SKM-1 (cell line): ENCODE measurements around the gene PRELID1.
A peak's percentile ranks its signal among the peaks of the same experiment; 100 is the strongest.
"Not testable (repeated sequence)": the region's sequence is repeated elsewhere in the genome, so short reads cannot be mapped to it uniquely, and the experiment has no call there.

ENCODE experiments used
- DNase-seq: peaks from one replicate; lab custom pipeline; 2025; ENCODE audit not compliant: unreplicated experiment; lab: John Stamatoyannopoulos, UW

PRELID1 gene

DNA sequence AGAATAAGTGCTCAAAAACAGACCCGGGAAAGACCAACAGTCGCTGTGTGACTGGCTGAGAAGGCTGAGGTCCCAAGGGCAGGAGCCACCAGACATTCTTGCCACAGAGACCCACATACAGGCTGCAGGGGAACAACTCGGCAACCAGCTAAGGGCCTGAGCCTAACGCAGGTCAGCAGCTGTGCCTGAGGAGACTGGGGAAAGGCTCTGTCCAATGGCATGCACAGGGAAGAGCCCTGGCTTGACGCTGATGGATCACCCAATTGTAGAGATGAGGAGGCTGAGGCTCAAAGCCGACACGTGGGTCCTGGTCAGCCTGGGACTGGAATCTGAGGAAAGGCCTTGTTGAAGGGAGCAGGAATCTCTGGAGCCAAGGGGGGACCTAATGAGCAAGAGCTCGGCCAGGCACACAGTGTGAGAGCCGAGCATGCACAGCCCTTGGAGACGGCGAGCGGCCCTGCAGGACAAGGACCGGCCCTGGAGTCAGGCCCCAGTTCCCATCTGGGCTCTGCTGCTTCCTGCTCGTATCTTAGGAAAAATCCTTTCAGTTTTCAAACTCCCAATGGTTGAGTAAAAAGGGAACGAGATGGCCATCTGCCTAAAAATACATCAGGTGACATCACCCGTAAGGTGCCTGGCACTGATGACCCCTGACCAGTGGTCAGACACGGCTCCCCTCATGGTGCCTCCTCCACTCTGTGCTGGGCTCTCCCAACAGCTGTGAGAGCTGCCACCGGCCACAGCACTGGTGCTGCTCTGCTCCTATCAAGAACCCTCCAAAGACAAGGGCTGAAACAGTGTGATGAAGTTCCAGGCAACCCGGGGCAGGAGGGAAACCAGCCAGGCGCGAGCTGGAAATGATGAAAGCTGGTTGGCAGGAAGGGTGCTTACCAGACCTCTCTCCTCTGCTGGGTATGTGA lies 31.4 kb downstream of the PRELID1 start:
- DNase-seq = no peak

GRCh38 chr5:177335701-177336065 lies 32.1 kb downstream of the PRELID1 start:
- DNase-seq = no peak

GRCh38 chr5:177336112-177336511 lies 32.5 kb downstream of the PRELID1 start:
- DNase-seq = no peak

GRCh38 chr5:177336603-177337494 lies 33.2 kb downstream of the PRELID1 start:
- no peak for DNase-seq

DNA sequence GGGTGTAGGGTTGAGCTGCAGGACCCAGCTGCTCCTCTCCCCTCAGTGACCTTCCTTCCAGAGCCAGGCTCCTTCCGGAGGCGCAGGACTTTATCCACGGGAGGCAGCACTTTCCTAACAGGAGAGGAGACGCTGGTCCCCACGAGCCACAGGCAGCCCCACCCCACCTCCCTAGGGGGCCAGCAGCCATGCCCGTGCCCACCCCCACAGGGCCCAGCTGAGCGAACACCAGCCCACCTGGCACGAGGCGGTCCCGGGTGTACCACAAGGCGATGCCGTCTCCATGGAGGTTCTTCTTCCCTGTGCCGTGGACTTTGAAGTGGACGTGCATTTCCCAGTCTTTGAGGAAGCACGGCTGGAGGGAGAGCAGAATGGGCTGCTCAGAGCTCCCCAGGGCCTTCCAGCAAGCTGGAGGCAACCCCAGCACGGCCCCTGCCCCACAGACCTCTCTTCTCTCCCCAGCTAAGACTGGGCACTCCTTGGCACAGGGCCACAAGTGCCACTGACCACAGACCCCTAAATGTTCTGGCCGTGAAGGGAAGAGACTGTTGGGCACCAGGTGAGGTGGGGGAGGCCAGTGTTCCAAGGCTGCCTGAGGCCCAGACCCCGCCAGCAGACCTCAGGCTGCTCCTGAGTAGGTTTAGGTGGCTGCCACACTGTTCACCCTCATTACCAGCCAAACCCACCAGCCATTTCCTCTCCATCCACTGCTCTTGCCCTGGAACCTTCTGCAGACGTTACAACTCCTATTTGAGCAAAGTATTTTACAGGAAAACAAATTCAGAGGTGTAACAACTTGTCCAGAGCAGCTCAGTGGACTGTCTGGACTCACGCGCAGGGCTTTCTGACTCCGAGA lies 34.9 kb downstream of the PRELID1 start:
- DNase-seq = no peak

DNA sequence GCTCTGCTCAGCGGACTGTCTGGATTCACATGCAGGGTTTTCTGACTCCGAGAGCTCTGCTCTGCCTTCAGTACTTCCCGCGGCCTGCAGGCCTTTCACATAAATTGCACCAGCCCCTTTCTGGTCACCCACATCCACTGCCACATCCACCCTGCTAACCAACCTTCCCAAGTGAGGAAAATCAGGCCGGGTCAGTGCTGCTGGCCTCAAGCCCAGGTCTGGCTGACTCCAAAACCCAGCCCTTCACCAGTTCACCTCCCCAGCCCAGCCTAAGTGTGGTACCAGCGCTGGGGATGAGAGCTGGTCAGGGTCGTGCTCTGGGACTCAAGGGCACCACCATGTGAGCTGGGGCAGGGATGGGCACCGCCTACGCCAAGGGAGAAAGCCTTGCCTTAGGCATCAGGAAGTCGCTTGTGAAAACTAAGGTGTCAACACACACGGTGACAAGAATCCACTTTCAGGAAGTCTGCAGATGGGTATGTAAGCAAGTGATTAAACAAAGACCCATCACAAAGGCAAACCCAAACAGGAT lies 35.6 kb downstream of the PRELID1 start:
- no peak for DNase-seq

DNA sequence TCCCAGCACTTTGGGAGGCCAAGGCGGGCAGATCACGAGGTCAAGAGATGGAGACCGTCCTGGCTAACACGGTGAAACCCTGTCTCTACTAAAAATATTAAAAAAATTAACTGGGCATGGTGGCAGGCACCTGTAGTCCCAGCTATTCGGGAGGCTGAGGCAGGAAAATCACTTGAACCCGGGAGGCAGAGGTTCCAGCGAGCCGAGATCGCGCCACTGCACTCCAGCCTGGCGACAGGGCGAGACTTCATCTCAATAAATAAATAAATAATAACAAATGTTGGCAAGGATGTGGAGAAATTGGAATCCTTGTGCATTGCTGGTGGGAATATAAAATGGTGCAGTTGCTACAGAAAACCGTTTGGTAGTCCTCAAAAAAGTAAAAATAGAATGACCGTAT lies 39.4 kb downstream of the PRELID1 start:
- not testable (repeated sequence) for DNase-seq

DNA sequence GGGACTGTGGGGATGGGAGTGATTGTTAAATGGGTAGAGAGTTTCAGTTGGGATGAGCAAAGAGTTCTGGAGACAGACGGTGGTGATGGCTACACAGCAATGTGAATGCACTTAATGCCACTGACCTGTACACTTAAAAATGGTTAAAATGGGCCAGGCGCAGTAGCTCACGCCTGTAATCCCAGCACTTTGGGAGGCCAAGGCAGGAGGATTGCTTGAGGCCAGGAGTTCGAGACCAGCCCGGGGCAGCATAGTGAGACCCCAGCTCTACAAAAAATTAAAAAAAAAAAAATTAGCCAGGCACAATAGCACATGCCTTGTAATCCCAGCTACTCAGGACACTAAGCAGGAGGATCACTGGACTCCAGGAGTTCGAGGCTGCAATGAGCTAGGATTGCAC lies 40.2 kb downstream of the PRELID1 start:
- DNase-seq = no peak

DNA sequence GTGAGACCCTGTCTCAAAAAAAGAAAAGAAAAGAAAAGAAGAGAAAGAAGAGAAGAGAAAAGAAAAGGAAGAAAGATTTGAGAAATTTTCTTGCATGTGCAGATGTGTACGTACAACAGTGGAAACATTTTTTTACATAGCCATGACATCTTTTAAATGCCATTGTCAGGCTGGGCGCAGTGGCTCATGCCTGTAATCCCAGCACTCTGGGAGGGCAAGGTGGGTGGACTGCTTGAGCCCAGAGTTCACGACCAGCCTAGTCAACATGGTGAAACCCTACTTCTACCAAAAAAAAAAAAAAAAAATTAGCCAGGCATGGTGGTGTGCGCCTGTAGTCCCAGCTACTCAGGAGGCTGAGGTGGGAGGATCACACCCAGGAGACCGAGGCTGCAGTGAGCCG lies 41.3 kb downstream of the PRELID1 start:
- DNase-seq = no peak

DNA sequence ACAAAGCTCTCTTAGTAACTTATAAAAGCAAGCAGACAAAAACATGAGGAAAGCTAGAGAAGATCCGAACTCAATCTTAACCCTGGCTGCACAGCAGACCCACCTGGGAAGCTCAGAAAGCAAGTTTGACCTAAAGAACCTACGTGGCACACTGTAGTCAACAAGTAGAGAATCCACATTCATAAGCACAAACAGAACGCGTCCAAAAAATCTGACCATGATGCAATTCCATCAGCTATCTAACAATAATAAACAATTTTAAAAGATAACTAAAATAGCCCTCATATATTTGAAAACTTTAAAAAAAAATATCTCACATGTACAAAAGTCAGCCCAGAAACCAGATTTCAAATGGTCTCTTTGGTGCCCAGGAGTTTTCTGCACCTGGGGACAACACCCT lies 43.2 kb downstream of the PRELID1 start:
- DNase-seq = no peak

- DNase-seq = no peak
Measured at GRCh38 chr5:177347699-177348098, 44.1 kb downstream of the PRELID1 start.

GRCh38 chr5:177349362-177349647 lies 45.7 kb downstream of the PRELID1 start:
- DNase-seq = no peak

GRCh38 chr5:177349762-177350161 lies 46.2 kb downstream of the PRELID1 start:
- no peak for DNase-seq

DNA sequence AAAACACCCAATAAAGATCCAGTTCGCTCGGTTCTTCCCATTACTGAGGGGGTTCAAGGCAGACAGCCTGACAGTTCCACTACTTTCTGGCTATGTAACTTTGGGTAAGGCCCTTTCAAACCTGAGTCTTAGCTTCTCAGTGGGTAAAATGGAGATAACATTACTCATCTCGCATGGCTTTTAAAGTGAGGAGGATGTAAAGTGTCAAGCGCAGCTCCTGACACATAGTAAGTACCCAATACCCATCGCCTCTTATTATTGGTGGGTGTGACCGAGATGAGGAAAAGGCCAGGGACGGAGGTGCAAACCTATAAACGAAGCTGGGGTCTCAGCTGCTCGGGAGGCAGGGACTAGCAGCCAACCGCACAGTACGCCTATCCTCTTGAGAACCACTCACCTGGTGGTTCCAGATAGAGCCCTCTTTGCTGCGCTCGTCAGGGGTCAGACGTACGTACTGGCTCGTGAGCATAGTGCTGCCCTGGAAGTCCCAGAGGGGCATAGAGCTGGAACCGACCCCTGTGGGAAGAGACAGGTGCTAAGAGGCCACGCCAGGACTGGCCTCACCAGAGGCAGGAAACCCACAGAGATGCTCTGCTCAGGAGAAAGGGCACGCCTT lies 47.3 kb downstream of the PRELID1 start:
- DNase-seq = no peak

- DNase-seq = peak; percentile 94
Measured at GRCh38 chr5:177351392-177352329, 48.1 kb downstream of the PRELID1 start, which contains the start of gene LMAN2. Gene LMAN2 (minus strand): TSS chr5:177351668. CDS start chr5:177351647, 21 bp downstream.

DNA sequence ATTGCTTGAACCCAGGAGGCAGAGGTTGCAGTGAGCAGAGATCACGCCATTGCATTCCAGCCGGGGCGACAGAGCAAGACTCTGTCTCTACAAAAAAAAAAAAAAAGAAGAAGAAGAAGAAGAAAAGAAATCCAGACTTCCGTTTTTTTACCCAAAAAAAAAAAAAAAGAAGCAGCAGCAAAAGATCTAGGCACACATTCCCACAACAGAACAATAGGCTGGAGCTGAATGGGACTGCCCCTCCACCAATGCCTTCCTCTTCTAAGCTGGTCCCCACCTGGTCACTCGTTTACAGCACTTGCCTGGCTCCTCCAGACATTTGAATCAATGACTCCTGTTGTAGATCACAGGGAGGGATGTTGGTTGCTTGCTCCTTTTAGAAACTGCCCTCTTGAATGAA lies 49.5 kb downstream of the PRELID1 start:
- DNase-seq = no peak

- no peak for DNase-seq
Measured at GRCh38 chr5:177354256-177354655, 50.7 kb downstream of the PRELID1 start.

- DNase-seq = no peak
Measured at GRCh38 chr5:177354711-177355110, 51.1 kb downstream of the PRELID1 start.

GRCh38 chr5:177355162-177355867 lies 51.7 kb downstream of the PRELID1 start:
- DNase-seq = no peak
